Esophagus squamous epithelium (tissue), 5 donors: Measurements from ENCODE around the gene ST3GAL4. TPM values are rescaled to one million over a fixed set of nuclear protein-coding genes. Genes with fewer than 3 reads are reported as not detected.

Experiments used
- DNase-seq: peaks from one replicate; lab custom pipeline; 2025; lab: John Stamatoyannopoulos, UW
- H3K27ac ChIP-seq, 4 donors: fragments of 200-600 bp; sonication (generic); one replicate each; pipeline ENCODE4 v1.5.1; 2016 to 2019; ENCODE audit warnings: mild to moderate bottlenecking in 1 of 4
- H3K27me3 ChIP-seq, 4 donors: fragments of 200-600 bp; sonication (generic); 1 replicate in 3 of 4; 2 replicates in 1 of 4; pipeline versions ENCODE4 v1.5.1 to v1.6.0; 2017 to 2021; ENCODE audit warnings: antibody characterized with exemption in 1 of 4
- H3K36me3 ChIP-seq, 3 donors: fragments of 200-600 bp; sonication (generic); one replicate each; pipeline ENCODE4 v1.5.1; 2016 to 2019
- H3K4me1 ChIP-seq, 3 donors: fragments of 200-600 bp; sonication (generic); one replicate each; pipeline ENCODE4 v1.5.1; 2017 to 2019
- H3K4me3 ChIP-seq, 4 donors: fragments of 200-600 bp; sonication (generic); 1 replicate in 3 of 4; 2 replicates in 1 of 4; pipeline ENCODE4 v1.5.1; 2016 to 2019; ENCODE audit warnings: mild to moderate bottlenecking in 2 of 4, moderate library complexity in 1 of 4
- H3K9me3 ChIP-seq, 3 donors: fragments of 200-600 bp; sonication (generic); one replicate each; pipeline ENCODE4 v1.5.1; 2016 to 2019
- CTCF ChIP-seq, 6 experiments: fragments of 450-650 bp in 4 of 6; fragments of 200-600 bp in 2 of 6; sonication (generic) in 2 of 6; IDR thresholded peaks; one replicate each; pipeline ENCODE4 v1.5.1; 2016 to 2019; ENCODE audit warnings: antibody characterized with exemption in 6 of 6, mild to moderate bottlenecking in 4 of 6, moderate library complexity in 4 of 6
- POLR2A ChIP-seq, 4 donors: fragments of 450-650 bp; IDR thresholded peaks; one replicate each; pipeline ENCODE4 v1.6.1; 2017; ENCODE audit warnings: antibody characterized with exemption in 4 of 4, mild to moderate bottlenecking in 4 of 4, moderate library complexity in 3 of 4
- WGBS, 2 donors: methylation state at CpG; one replicate each; pipeline ENCODE4 v1.1.5; 2018; 5-methylcytosine and 5-hydroxymethylcytosine counted together
- intact Hi-C: fragments of 100-400 bp; cut with DNase I; formaldehyde crosslinking; loops from one replicate; pipeline ENCODE4 v1.15.0; 2022
- total RNA-seq, 4 donors: library from RNA; depleted of rRNA; stranded (reverse); fragments of >200 nt; gene quantifications; one replicate each; pipeline ENCODE4 v1.1.0, GENCODE V29; 2016
- donor health status: DM: yes; HTN: yes; CAD: no.

The ST3GAL4 gene
- total RNA-seq, 4 donors from 2014 or later: 31.0 to 110 (median 51.2) TPM

- H3K36me3 ChIP-seq: no peaks in the 10 kb centered on the region
- H3K27ac ChIP-seq: no peak overlapping the region
- TF ChIP-seq CTCF (IDR thresholded peaks at IDR 0.05): no peak
- H3K27me3 ChIP-seq: no peaks in the 10 kb centered on the region
- 76 to 88% methylated on average over 5 to 6 of the region's 16 CpGs for WGBS, 2 donors
- H3K4me1 ChIP-seq: peaks cover 0 to 48% (median 10%) of the 10 kb centered on the region in 3 donors
- intact Hi-C loops: no loop called here
- no peak overlapping the region for H3K4me3 ChIP-seq
- DNase-seq: no peak
- H3K9me3 ChIP-seq: no peaks in the 10 kb centered on the region
Observed at GRCh38 chr11:126433989-126434949, 78.8 kb downstream of the ST3GAL4 start.

GRCh38 chr11:126434950-126435335 is 79.5 kb downstream of the ST3GAL4 start:
- intact Hi-C loops: no loop called here
- no peak for DNase-seq
- no peak overlapping the region for H3K4me3 ChIP-seq
- no peaks in the 10 kb centered on the region for H3K36me3 ChIP-seq
- WGBS, 2 donors: 80 to 94% methylated on average over 7 to 9 of the region's 12 CpGs
- H3K27me3 ChIP-seq: peaks cover 0 to 3% (median 0%) of the 10 kb centered on the region in 4 donors
- peaks cover 0 to 48% (median 10%) of the 10 kb centered on the region in 3 donors for H3K4me1 ChIP-seq
- H3K27ac ChIP-seq: no peak overlapping the region
- no peaks in the 10 kb centered on the region for H3K9me3 ChIP-seq
- no peak for TF ChIP-seq POLR2A (IDR thresholded peaks at IDR 0.05)
- no peak for TF ChIP-seq CTCF (IDR thresholded peaks at IDR 0.05)

- H3K4me1 ChIP-seq: peaks cover 0 to 52% (median 10%) of the 10 kb centered on the region in 3 donors
- no peak for DNase-seq
- no peak for TF ChIP-seq CTCF (IDR thresholded peaks at IDR 0.05)
- TF ChIP-seq POLR2A (IDR thresholded peaks at IDR 0.05): no peak
- intact Hi-C loops: no loop called here
- H3K36me3 ChIP-seq: no peaks in the 10 kb centered on the region
- H3K9me3 ChIP-seq: no peaks in the 10 kb centered on the region
- H3K27ac ChIP-seq: no peak overlapping the region
- 67% methylated on average over 3 of the region's 7 CpGs; no CpG with 5 or more reads in 1 of the 2 donors for WGBS, 2 donors
- H3K4me3 ChIP-seq: no peak overlapping the region
- H3K27me3 ChIP-seq: peaks cover 0 to 12% (median 0%) of the 10 kb centered on the region in 4 donors
Observed at GRCh38 chr11:126436209-126436755, 80.8 kb downstream of the ST3GAL4 start.

GRCh38 chr11:126437731-126438130 is 82.2 kb downstream of the ST3GAL4 start:
- TF ChIP-seq POLR2A (IDR thresholded peaks at IDR 0.05): no peak
- TF ChIP-seq CTCF (IDR thresholded peaks at IDR 0.05): no peak
- H3K36me3 ChIP-seq: no peaks in the 10 kb centered on the region
- H3K4me1 ChIP-seq: peaks cover 0 to 38% (median 0%) of the 10 kb centered on the region in 3 donors
- DNase-seq: no peak
- intact Hi-C loops: no loop called here
- peaks cover 0 to 24% (median 0%) of the 10 kb centered on the region in 4 donors for H3K27me3 ChIP-seq
- H3K27ac ChIP-seq: no peak overlapping the region
- WGBS, 2 donors: 95 to 96% methylated on average over 3 to 5 of the region's 5 CpGs
- H3K4me3 ChIP-seq: no peak overlapping the region
- no peaks in the 10 kb centered on the region for H3K9me3 ChIP-seq

GRCh38 chr11:126438272-126438671 is 82.8 kb downstream of the ST3GAL4 start:
- no peak for TF ChIP-seq POLR2A (IDR thresholded peaks at IDR 0.05)
- Histone ChIP-seq H3K4me3 (no peak overlapping the region), H3K4me1 (peaks cover 0 to 32% (median 0%) of the 10 kb centered on the region in 3 donors), H3K36me3 (no peaks in the 10 kb centered on the region), H3K27ac (no peak overlapping the region), H3K9me3 (no peaks in the 10 kb centered on the region), H3K27me3 (peaks cover 0 to 30% (median 0%) of the 10 kb centered on the region in 4 donors)
- WGBS, 2 donors: 33 to 47% methylated on average over 2 of the region's 9 CpGs
- no peak for DNase-seq
- intact Hi-C loops: no loop called here
